ENCODE results near the gene PDLIM4.

PDLIM4 gene

GRCh38 chr5:132253008-132253441 is 4.5 kb upstream of the PDLIM4 start:
- no peak for DNase-seq (ENCODE audit: low read depth in 2 of 3, low spot score in 2 of 3)

GRCh38 chr5:132253452-132254320 is 3.8 kb upstream of the PDLIM4 start:
- DNase-seq (ENCODE audit: low read depth in 2 of 3, low spot score in 2 of 3), result no peak

- no peak for DNase-seq (ENCODE audit: low read depth in 2 of 3, low spot score in 2 of 3)
Observed at GRCh38 chr5:132254321-132254977, 3.0 kb upstream of the PDLIM4 start.

- no peak for DNase-seq (ENCODE audit: low read depth in 2 of 3, low spot score in 2 of 3)
Observed at GRCh38 chr5:132256086-132256782, 1.3 kb upstream of the PDLIM4 start.

GRCh38 chr5:132256783-132257130 is 739 bp upstream of the PDLIM4 start:
- DNase-seq (ENCODE audit: low read depth in 2 of 3, low spot score in 2 of 3), result no peak

- no peak for DNase-seq (ENCODE audit: low read depth in 2 of 3, low spot score in 2 of 3)
Observed at GRCh38 chr5:132258102-132259068, 889 bp downstream of the PDLIM4 start.

GRCh38 chr5:132259069-132259851 is 1.8 kb downstream of the PDLIM4 start:
- DNase-seq (ENCODE audit: low read depth in 2 of 3, low spot score in 2 of 3), result no peak

GRCh38 chr5:132260051-132260450 is 2.6 kb downstream of the PDLIM4 start:
- no peak for DNase-seq (ENCODE audit: low read depth in 2 of 3, low spot score in 2 of 3)

- peak in 1 of 3 experiments; percentile 46 for DNase-seq (ENCODE audit: low read depth in 2 of 3, low spot score in 2 of 3)
Observed at GRCh38 chr5:132260714-132261551, 3.4 kb downstream of the PDLIM4 start.

- no peak for DNase-seq (ENCODE audit: low read depth in 2 of 3, low spot score in 2 of 3)
Observed at GRCh38 chr5:132261881-132262845, 4.7 kb downstream of the PDLIM4 start.

GRCh38 chr5:132262882-132263547 is 5.5 kb downstream of the PDLIM4 start:
- no peak for DNase-seq (ENCODE audit: low read depth in 2 of 3, low spot score in 2 of 3)

- no peak for DNase-seq (ENCODE audit: low read depth in 2 of 3, low spot score in 2 of 3)
Observed at GRCh38 chr5:132263548-132264261, 6.2 kb downstream of the PDLIM4 start.

GRCh38 chr5:132264546-132265335 is 7.2 kb downstream of the PDLIM4 start:
- no peak for DNase-seq (ENCODE audit: low read depth in 2 of 3, low spot score in 2 of 3)

GRCh38 chr5:132265336-132266030 is 8.0 kb downstream of the PDLIM4 start:
- DNase-seq (ENCODE audit: low read depth in 2 of 3, low spot score in 2 of 3), result no peak

All from activated CD8-positive, alpha-beta memory T cell treated with anti-CD3 and anti-CD28 coated beads for 48 hours (primary cell).